ENCODE results near the gene KBTBD12. TPM values are rescaled to one million over a fixed set of nuclear protein-coding genes. Genes with fewer than 3 reads are reported as not detected.
A peak's percentile ranks its signal among the peaks of the same experiment; 100 is the strongest.
"Not testable (repeated sequence)": the region's sequence is repeated elsewhere in the genome, so short reads cannot be mapped to it uniquely, and the experiment has no call there.

The KBTBD12 gene
- total RNA-seq, 1 experiment from 2014 or later: not detected

DNA sequence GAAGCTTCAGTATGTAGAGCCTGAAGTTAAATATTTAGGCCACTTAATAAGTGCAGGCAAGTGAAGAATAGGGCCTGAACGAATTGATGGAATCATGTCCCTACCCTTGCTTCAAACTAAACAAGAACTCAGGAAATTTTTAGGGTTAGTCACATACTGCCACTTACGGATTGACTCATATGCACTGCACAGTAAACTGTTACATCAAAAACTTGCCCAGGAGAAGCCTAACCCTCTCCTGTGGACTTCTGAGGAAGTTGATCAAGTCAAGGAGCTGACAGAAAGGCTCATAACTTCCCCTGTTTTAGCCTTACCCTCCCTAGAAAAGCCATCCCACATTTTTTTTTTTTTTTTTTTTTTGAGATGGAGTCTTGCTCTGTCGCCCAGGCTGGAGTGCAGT is 20.6 kb upstream of the KBTBD12 start:
- H3K4me2 ChIP-seq (ENCODE audit: low read depth, low read length, poor library complexity, severe bottlenecking): no peak overlapping the region
- DNase-seq: no peak

GRCh38 chr3:127899200-127899599 is 15.8 kb upstream of the KBTBD12 start:
- H3K4me1 ChIP-seq (ENCODE audit: low read length): peaks cover 6% of the 10 kb centered on the region
- H3K9me3 ChIP-seq (ENCODE audit: low read length): no peaks in the 10 kb centered on the region
- no peaks in the 10 kb centered on the region for H4K20me1 ChIP-seq (ENCODE audit: insufficient read depth, low read depth, low read length)
- H3K27me3 ChIP-seq (ENCODE audit: low read length): 0 out of 2 replicates have a peak, but pooled peaks cover 2% of the 10 kb centered on the region
- no peaks in the 10 kb centered on the region for H3K36me3 ChIP-seq (ENCODE audit: insufficient read depth, low read length)
- no peak overlapping the region for H3K27ac ChIP-seq (ENCODE audit: low read length)
- H3K79me2 ChIP-seq (ENCODE audit: low read length): no peaks in the 10 kb centered on the region
- peak overlapping the region; percentile 41; the same call in 1 of the 2 replicates for H2AFZ ChIP-seq (ENCODE audit: low read length)
- no peaks in the 10 kb centered on the region for H3K9me2 ChIP-seq (replicated peaks; ENCODE audit: insufficient read depth, low read length)
- no peak for DNase-seq
- no peak overlapping the region for H3K4me3 ChIP-seq (ENCODE audit: low read length)
- no peak overlapping the region for H3K4me2 ChIP-seq (ENCODE audit: low read depth, low read length, poor library complexity, severe bottlenecking)
- no peak overlapping the region for H3K9ac ChIP-seq (ENCODE audit: low read length)

More for the DNA sequence above, 20.6 kb upstream of the KBTBD12 start:
- Histone ChIP-seq H3K79me2 (ENCODE audit: low read length) (no peaks in the 10 kb centered on the region), H4K20me1 (ENCODE audit: insufficient read depth, low read depth, low read length) (no peaks in the 10 kb centered on the region), H3K36me3 (ENCODE audit: insufficient read depth, low read length) (no peaks in the 10 kb centered on the region), H3K4me1 (ENCODE audit: low read length) (peaks cover under 1% of the 10 kb centered on the region; the same call in 1 of the 2 replicates), H3K9me3 (ENCODE audit: low read length) (no peaks in the 10 kb centered on the region; the same call in 1 of the 2 replicates), H3K9me2 (replicated peaks; ENCODE audit: insufficient read depth, low read length) (no peaks in the 10 kb centered on the region), H3K9ac (ENCODE audit: low read length) (no peak overlapping the region), H3K4me3 (ENCODE audit: low read length) (no peak overlapping the region), H2AFZ (ENCODE audit: low read length) (no peak overlapping the region), H3K27me3 (ENCODE audit: low read length) (peaks cover 2% of the 10 kb centered on the region; the same call in 1 of the 2 replicates), H3K27ac (ENCODE audit: low read length) (no peak overlapping the region)

DNA sequence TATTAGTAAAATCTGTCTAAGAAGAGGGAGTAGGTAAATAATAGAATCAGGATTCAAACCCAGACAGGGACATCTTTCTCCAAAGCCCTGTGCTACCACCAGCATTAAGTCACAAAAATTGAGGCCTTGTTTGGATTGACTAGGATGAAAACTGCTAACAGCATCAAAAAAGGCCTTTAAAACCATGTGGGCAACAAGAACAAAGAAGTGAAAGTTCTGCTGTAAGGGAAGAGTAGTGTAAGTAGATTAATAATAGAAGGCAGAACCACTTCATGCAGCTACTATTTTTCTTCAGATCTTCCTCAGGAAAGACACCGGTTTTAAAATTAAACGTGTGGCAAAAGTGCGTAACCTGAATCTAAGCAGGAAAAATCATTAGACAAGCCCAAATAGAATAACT is 15.3 kb upstream of the KBTBD12 start:
- peaks cover 6% of the 10 kb centered on the region for H3K4me1 ChIP-seq (ENCODE audit: low read length)
- no peaks in the 10 kb centered on the region for H3K79me2 ChIP-seq (ENCODE audit: low read length)
- H3K9me3 ChIP-seq (ENCODE audit: low read length): no peaks in the 10 kb centered on the region
- 0 out of 2 replicates have a peak, but pooled peaks cover 2% of the 10 kb centered on the region for H3K27me3 ChIP-seq (ENCODE audit: low read length)
- H3K27ac ChIP-seq (ENCODE audit: low read length): no peak overlapping the region
- H3K4me3 ChIP-seq (ENCODE audit: low read length): no peak overlapping the region
- no peaks in the 10 kb centered on the region for H3K9me2 ChIP-seq (replicated peaks; ENCODE audit: insufficient read depth, low read length)
- peak overlapping the region; percentile 48; the same call in 1 of the 2 replicates for H2AFZ ChIP-seq (ENCODE audit: low read length)
- H3K4me2 ChIP-seq (ENCODE audit: low read depth, low read length, poor library complexity, severe bottlenecking): no peak overlapping the region
- DNase-seq: no peak
- H4K20me1 ChIP-seq (ENCODE audit: insufficient read depth, low read depth, low read length): no peaks in the 10 kb centered on the region
- no peaks in the 10 kb centered on the region for H3K36me3 ChIP-seq (ENCODE audit: insufficient read depth, low read length)
- H3K9ac ChIP-seq (ENCODE audit: low read length): no peak overlapping the region

- no peaks in the 10 kb centered on the region for H3K9me2 ChIP-seq (replicated peaks; ENCODE audit: insufficient read depth, low read length)
- no peak overlapping the region for H3K4me2 ChIP-seq (ENCODE audit: low read depth, low read length, poor library complexity, severe bottlenecking)
- H3K4me1 ChIP-seq (ENCODE audit: low read length): peaks cover 6% of the 10 kb centered on the region
- DNase-seq: no peak
- H3K79me2 ChIP-seq (ENCODE audit: low read length): no peaks in the 10 kb centered on the region
- no peak overlapping the region for H3K27ac ChIP-seq (ENCODE audit: low read length)
- H2AFZ ChIP-seq (ENCODE audit: low read length): no peak overlapping the region
- no peaks in the 10 kb centered on the region for H3K36me3 ChIP-seq (ENCODE audit: insufficient read depth, low read length)
- H4K20me1 ChIP-seq (ENCODE audit: insufficient read depth, low read depth, low read length): no peaks in the 10 kb centered on the region
- H3K4me3 ChIP-seq (ENCODE audit: low read length): no peak overlapping the region
- H3K9me3 ChIP-seq (ENCODE audit: low read length): no peaks in the 10 kb centered on the region
- H3K27me3 ChIP-seq (ENCODE audit: low read length): 0 out of 2 replicates have a peak, but pooled peaks cover 2% of the 10 kb centered on the region
- no peak overlapping the region for H3K9ac ChIP-seq (ENCODE audit: low read length)
Measured at GRCh38 chr3:127900536-127900935, 14.5 kb upstream of the KBTBD12 start.

GRCh38 chr3:127902486-127902885 is 12.5 kb upstream of the KBTBD12 start:
- no peaks in the 10 kb centered on the region for H3K9me3 ChIP-seq (ENCODE audit: low read length)
- no peaks in the 10 kb centered on the region for H4K20me1 ChIP-seq (ENCODE audit: insufficient read depth, low read depth, low read length)

GRCh38 chr3:127903611-127904375 is 11.2 kb upstream of the KBTBD12 start:
- H3K79me2 ChIP-seq (ENCODE audit: low read length): no peaks in the 10 kb centered on the region
- peaks cover 6% of the 10 kb centered on the region for H3K4me1 ChIP-seq (ENCODE audit: low read length)
- no peak for DNase-seq
- no peaks in the 10 kb centered on the region for H3K36me3 ChIP-seq (ENCODE audit: insufficient read depth, low read length)
- H3K9me3 ChIP-seq (ENCODE audit: low read length): no peaks in the 10 kb centered on the region
- H4K20me1 ChIP-seq (ENCODE audit: insufficient read depth, low read depth, low read length): no peaks in the 10 kb centered on the region
- no peak overlapping the region for H3K4me2 ChIP-seq (ENCODE audit: low read depth, low read length, poor library complexity, severe bottlenecking)
- H3K9me2 ChIP-seq (replicated peaks; ENCODE audit: insufficient read depth, low read length): no peaks in the 10 kb centered on the region
- H3K27me3 ChIP-seq (ENCODE audit: low read length): no peaks in the 10 kb centered on the region
- no peak overlapping the region for H3K4me3 ChIP-seq (ENCODE audit: low read length)
- H3K27ac ChIP-seq (ENCODE audit: low read length): no peak overlapping the region
- H3K9ac ChIP-seq (ENCODE audit: low read length): no peak overlapping the region
- H2AFZ ChIP-seq (ENCODE audit: low read length): no peak overlapping the region; the same call in 1 of the 2 replicates

More at GRCh38 chr3:127902486-127902885, 12.5 kb upstream of the KBTBD12 start:
- no peaks in the 10 kb centered on the region for H3K9me2 ChIP-seq (replicated peaks; ENCODE audit: insufficient read depth, low read length)
- H3K27ac ChIP-seq (ENCODE audit: low read length): no peak overlapping the region
- 0 out of 2 replicates have a peak, but pooled peaks cover 2% of the 10 kb centered on the region for H3K27me3 ChIP-seq (ENCODE audit: low read length)
- DNase-seq: no peak
- no peaks in the 10 kb centered on the region for H3K36me3 ChIP-seq (ENCODE audit: insufficient read depth, low read length)
- no peak overlapping the region for H2AFZ ChIP-seq (ENCODE audit: low read length)
- H3K4me2 ChIP-seq (ENCODE audit: low read depth, low read length, poor library complexity, severe bottlenecking): no peak overlapping the region
- H3K4me1 ChIP-seq (ENCODE audit: low read length): peaks cover 6% of the 10 kb centered on the region
- no peaks in the 10 kb centered on the region for H3K79me2 ChIP-seq (ENCODE audit: low read length)
- no peak overlapping the region for H3K4me3 ChIP-seq (ENCODE audit: low read length)
- H3K9ac ChIP-seq (ENCODE audit: low read length): no peak overlapping the region

GRCh38 chr3:127905556-127905955 is 9.5 kb upstream of the KBTBD12 start:
- H3K79me2 ChIP-seq (ENCODE audit: low read length): no peaks in the 10 kb centered on the region
- H4K20me1 ChIP-seq (ENCODE audit: insufficient read depth, low read depth, low read length): no peaks in the 10 kb centered on the region
- no peak overlapping the region for H2AFZ ChIP-seq (ENCODE audit: low read length)
- H3K27ac ChIP-seq (ENCODE audit: low read length): no peak overlapping the region
- H3K4me2 ChIP-seq (ENCODE audit: low read depth, low read length, poor library complexity, severe bottlenecking): no peak overlapping the region
- no peaks in the 10 kb centered on the region for H3K36me3 ChIP-seq (ENCODE audit: insufficient read depth, low read length)
- H3K9me2 ChIP-seq (replicated peaks; ENCODE audit: insufficient read depth, low read length): no peaks in the 10 kb centered on the region
- no peak overlapping the region for H3K9ac ChIP-seq (ENCODE audit: low read length)
- H3K4me1 ChIP-seq (ENCODE audit: low read length): no peaks in the 10 kb centered on the region
- no peak overlapping the region for H3K4me3 ChIP-seq (ENCODE audit: low read length)
- no peak for DNase-seq
- H3K9me3 ChIP-seq (ENCODE audit: low read length): no peaks in the 10 kb centered on the region
- H3K27me3 ChIP-seq (ENCODE audit: low read length): no peaks in the 10 kb centered on the region

DNA sequence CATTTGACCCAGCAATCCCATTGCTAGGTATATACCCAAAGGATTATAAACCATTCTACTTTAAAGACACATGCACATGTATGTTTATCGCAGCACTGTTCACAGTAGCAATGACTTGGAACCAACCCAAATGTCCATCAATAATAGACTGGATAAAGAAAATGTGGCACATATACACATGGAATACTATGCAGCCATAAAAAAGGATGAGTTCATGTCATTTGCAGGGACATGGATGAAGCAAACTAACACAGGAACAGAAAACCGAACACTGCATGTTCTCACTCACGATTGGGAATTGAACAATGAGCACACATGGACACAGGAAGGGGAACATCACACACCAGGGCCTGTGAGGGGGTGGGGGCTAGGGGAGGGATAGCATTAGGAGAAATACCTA is 8.4 kb upstream of the KBTBD12 start:
- H3K4me2 ChIP-seq (ENCODE audit: low read depth, low read length, poor library complexity, severe bottlenecking); H3K4me3 ChIP-seq (ENCODE audit: low read length); H3K79me2 ChIP-seq (ENCODE audit: low read length); H3K9me2 ChIP-seq (replicated peaks; ENCODE audit: insufficient read depth, low read length); H3K9ac ChIP-seq (ENCODE audit: low read length); H4K20me1 ChIP-seq (ENCODE audit: insufficient read depth, low read depth, low read length); H3K9me3 ChIP-seq (ENCODE audit: low read length); H3K36me3 ChIP-seq (ENCODE audit: insufficient read depth, low read length); H3K4me1 ChIP-seq (ENCODE audit: low read length); H2AFZ ChIP-seq (ENCODE audit: low read length); DNase-seq; H3K27me3 ChIP-seq (ENCODE audit: low read length); H3K27ac ChIP-seq (ENCODE audit: low read length): not testable (repeated sequence)
